ENCODE data around the gene ANKRD39. TPM values are rescaled to one million over a fixed set of nuclear protein-coding genes. Genes with fewer than 3 reads are reported as not detected.

The ANKRD39 gene
- total and polyA plus RNA-seq, 2 experiments from 2014 or later: 17.5 to 32.0 TPM

DNA sequence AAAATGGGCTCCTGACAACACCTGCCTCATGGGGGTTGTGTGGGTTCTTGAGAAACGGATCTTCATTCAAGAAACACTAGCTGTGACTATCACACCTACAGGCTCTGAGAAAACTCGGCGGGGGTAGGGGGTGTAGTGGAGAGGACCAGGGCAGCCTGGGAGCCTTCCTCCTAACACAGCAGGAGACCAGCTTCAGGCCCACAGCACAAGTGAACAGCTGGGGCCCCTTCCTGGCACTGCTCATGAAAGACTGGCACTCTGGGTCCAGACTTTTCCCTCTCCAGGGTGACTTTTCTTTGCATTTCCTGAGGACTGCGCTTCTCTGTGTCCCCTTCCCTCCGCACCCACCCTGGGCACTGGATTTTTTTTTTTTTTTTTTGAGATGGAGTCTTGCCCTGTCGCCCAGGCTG is 19.2 kb upstream of the ANKRD39 start:
- Mint-ChIP-seq H3K4me1 (peaks cover 75% of the 10 kb centered on the region), H3K27ac (no peak overlapping the region), H3K4me3 (no peak overlapping the region), H3K36me3 (ENCODE audit: low read depth) (peaks cover 2% of the 10 kb centered on the region; the same call in 1 of the 3 replicates), H3K27me3 (ENCODE audit: insufficient read depth, low read depth, poor library complexity) (peaks cover 39% of the 10 kb centered on the region), H3K9me3 (no peaks in the 10 kb centered on the region; the same call in 2 of the 3 replicates)
- H3K4me1 ChIP-seq (ENCODE audit: insufficient read depth): peaks cover 53% of the 10 kb centered on the region
- H3K9me2 ChIP-seq (ENCODE audit: insufficient read depth): no peaks in the 10 kb centered on the region
- no peaks in the 10 kb centered on the region for H4K20me1 ChIP-seq (replicated peaks; ENCODE audit: insufficient read depth)
- no peak overlapping the region; the same call in 1 of the 2 replicates for H3K4me2 ChIP-seq
- H3K79me2 ChIP-seq (replicated peaks; ENCODE audit: insufficient read depth): no peaks in the 10 kb centered on the region
- no peak for ATAC-seq
- no peak overlapping the region for H3K27ac ChIP-seq (ENCODE audit: low read depth)
- no peaks in the 10 kb centered on the region for H3K36me3 ChIP-seq (ENCODE audit: insufficient read depth)
- no peak overlapping the region for H2AFZ ChIP-seq
- no peaks in the 10 kb centered on the region for H3K27me3 ChIP-seq (ENCODE audit: insufficient read depth)
- TF ChIP-seq, protein P1, sequence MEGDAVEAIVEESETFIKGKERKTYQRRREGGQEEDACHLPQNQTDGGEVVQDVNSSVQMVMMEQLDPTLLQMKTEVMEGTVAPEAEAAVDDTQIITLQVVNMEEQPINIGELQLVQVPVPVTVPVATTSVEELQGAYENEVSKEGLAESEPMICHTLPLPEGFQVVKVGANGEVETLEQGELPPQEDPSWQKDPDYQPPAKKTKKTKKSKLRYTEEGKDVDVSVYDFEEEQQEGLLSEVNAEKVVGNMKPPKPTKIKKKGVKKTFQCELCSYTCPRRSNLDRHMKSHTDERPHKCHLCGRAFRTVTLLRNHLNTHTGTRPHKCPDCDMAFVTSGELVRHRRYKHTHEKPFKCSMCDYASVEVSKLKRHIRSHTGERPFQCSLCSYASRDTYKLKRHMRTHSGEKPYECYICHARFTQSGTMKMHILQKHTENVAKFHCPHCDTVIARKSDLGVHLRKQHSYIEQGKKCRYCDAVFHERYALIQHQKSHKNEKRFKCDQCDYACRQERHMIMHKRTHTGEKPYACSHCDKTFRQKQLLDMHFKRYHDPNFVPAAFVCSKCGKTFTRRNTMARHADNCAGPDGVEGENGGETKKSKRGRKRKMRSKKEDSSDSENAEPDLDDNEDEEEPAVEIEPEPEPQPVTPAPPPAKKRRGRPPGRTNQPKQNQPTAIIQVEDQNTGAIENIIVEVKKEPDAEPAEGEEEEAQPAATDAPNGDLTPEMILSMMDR (conservative IDR thresholded peaks at IDR 0.05; ENCODE audit: low read depth in 2 of 2): no peak
- TF ChIP-seq STAT1 (IDR thresholded peaks at IDR 0.05; ENCODE audit: unreplicated experiment) (no peak), EZH2phosphoT487 (IDR thresholded peaks at IDR 0.05; ENCODE audit: unreplicated experiment) (no peak), POLR2AphosphoS5 (IDR thresholded peaks at IDR 0.05; ENCODE audit: low read depth) (no peak), JUNB (IDR thresholded peaks at IDR 0.05; ENCODE audit: unreplicated experiment) (no peak), EZH2 (IDR thresholded peaks at IDR 0.05; ENCODE audit: low read depth, unreplicated experiment) (no peak), NANOG (IDR thresholded peaks at IDR 0.05; ENCODE audit: borderline replicate concordance) (no peak), CREB1 (CRISPR knock-in tag; IDR thresholded peaks at IDR 0.05; ENCODE audit: low read depth) (no peak)
- TF ChIP-seq, protein P2, sequence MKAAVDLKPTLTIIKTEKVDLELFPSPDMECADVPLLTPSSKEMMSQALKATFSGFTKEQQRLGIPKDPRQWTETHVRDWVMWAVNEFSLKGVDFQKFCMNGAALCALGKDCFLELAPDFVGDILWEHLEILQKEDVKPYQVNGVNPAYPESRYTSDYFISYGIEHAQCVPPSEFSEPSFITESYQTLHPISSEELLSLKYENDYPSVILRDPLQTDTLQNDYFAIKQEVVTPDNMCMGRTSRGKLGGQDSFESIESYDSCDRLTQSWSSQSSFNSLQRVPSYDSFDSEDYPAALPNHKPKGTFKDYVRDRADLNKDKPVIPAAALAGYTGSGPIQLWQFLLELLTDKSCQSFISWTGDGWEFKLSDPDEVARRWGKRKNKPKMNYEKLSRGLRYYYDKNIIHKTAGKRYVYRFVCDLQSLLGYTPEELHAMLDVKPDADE (IDR thresholded peaks at IDR 0.05): no peak
- TF ChIP-seq, protein P3, sequence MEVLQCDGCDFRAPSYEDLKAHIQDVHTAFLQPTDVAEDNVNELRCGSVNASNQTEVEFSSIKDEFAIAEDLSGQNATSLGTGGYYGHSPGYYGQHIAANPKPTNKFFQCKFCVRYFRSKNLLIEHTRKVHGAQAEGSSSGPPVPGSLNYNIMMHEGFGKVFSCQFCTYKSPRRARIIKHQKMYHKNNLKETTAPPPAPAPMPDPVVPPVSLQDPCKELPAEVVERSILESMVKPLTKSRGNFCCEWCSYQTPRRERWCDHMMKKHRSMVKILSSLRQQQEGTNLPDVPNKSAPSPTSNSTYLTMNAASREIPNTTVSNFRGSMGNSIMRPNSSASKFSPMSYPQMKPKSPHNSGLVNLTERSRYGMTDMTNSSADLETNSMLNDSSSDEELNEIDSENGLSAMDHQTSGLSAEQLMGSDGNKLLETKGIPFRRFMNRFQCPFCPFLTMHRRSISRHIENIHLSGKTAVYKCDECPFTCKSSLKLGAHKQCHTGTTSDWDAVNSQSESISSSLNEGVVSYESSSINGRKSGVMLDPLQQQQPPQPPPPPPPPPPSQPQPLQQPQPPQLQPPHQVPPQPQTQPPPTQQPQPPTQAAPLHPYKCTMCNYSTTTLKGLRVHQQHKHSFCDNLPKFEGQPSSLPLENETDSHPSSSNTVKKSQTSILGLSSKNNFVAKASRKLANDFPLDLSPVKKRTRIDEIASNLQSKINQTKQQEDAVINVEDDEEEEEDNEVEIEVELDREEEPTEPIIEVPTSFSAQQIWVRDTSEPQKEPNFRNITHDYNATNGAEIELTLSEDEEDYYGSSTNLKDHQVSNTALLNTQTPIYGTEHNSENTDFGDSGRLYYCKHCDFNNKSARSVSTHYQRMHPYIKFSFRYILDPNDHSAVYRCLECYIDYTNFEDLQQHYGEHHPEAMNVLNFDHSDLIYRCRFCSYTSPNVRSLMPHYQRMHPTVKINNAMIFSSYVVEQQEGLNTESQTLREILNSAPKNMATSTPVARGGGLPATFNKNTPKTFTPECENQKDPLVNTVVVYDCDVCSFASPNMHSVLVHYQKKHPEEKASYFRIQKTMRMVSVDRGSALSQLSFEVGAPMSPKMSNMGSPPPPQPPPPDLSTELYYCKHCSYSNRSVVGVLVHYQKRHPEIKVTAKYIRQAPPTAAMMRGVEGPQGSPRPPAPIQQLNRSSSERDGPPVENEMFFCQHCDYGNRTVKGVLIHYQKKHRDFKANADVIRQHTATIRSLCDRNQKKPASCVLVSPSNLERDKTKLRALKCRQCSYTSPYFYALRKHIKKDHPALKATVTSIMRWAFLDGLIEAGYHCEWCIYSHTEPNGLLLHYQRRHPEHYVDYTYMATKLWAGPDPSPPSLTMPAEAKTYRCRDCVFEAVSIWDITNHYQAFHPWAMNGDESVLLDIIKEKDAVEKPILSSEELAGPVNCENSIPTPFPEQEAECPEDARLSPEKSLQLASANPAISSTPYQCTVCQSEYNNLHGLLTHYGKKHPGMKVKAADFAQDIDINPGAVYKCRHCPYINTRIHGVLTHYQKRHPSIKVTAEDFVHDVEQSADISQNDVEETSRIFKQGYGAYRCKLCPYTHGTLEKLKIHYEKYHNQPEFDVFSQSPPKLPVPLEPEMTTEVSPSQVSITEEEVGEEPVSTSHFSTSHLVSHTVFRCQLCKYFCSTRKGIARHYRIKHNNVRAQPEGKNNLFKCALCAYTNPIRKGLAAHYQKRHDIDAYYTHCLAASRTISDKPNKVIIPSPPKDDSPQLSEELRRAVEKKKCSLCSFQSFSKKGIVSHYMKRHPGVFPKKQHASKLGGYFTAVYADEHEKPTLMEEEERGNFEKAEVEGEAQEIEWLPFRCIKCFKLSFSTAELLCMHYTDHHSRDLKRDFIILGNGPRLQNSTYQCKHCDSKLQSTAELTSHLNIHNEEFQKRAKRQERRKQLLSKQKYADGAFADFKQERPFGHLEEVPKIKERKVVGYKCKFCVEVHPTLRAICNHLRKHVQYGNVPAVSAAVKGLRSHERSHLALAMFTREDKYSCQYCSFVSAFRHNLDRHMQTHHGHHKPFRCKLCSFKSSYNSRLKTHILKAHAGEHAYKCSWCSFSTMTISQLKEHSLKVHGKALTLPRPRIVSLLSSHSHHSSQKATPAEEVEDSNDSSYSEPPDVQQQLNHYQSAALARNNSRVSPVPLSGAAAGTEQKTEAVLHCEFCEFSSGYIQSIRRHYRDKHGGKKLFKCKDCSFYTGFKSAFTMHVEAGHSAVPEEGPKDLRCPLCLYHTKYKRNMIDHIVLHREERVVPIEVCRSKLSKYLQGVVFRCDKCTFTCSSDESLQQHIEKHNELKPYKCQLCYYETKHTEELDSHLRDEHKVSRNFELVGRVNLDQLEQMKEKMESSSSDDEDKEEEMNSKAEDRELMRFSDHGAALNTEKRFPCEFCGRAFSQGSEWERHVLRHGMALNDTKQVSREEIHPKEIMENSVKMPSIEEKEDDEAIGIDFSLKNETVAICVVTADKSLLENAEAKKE (CRISPR knock-in tag; IDR thresholded peaks at IDR 0.05): no peak
- TF ChIP-seq, protein P4, sequence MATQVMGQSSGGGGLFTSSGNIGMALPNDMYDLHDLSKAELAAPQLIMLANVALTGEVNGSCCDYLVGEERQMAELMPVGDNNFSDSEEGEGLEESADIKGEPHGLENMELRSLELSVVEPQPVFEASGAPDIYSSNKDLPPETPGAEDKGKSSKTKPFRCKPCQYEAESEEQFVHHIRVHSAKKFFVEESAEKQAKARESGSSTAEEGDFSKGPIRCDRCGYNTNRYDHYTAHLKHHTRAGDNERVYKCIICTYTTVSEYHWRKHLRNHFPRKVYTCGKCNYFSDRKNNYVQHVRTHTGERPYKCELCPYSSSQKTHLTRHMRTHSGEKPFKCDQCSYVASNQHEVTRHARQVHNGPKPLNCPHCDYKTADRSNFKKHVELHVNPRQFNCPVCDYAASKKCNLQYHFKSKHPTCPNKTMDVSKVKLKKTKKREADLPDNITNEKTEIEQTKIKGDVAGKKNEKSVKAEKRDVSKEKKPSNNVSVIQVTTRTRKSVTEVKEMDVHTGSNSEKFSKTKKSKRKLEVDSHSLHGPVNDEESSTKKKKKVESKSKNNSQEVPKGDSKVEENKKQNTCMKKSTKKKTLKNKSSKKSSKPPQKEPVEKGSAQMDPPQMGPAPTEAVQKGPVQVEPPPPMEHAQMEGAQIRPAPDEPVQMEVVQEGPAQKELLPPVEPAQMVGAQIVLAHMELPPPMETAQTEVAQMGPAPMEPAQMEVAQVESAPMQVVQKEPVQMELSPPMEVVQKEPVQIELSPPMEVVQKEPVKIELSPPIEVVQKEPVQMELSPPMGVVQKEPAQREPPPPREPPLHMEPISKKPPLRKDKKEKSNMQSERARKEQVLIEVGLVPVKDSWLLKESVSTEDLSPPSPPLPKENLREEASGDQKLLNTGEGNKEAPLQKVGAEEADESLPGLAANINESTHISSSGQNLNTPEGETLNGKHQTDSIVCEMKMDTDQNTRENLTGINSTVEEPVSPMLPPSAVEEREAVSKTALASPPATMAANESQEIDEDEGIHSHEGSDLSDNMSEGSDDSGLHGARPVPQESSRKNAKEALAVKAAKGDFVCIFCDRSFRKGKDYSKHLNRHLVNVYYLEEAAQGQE (IDR thresholded peaks at IDR 0.05; ENCODE audit: unreplicated experiment): no peak
- peaks cover 21% of the 10 kb centered on the region; the same call in 1 of the 2 replicates for H3F3A ChIP-seq (replicated peaks; ENCODE audit: low read depth)
- H3K4me3 ChIP-seq: no peak overlapping the region
- DNase-seq (ENCODE audit: low spot score): no peak

Measured in GM23338 (cell line).